Activated CD8-positive, alpha-beta memory T cell treated with anti-CD3 and anti-CD28 coated beads, Interleukin-2, amount 10 ng/mL, durations not matched to agents 7 days and 5 days (primary cell): ENCODE measurements around the gene HAUS8. TPM values are rescaled to one million over a fixed set of nuclear protein-coding genes. Genes with fewer than 3 reads are reported as not detected.
"Not testable (repeated sequence)": the region's sequence is repeated elsewhere in the genome, so short reads cannot be mapped to it uniquely, and the experiment has no call there.

Source experiments
- ATAC-seq: fragments of 150-1000 bp; cut with Tn5 transposase; one replicate; pipeline ENCODE4 v1.10.0; 2021; ENCODE audit warnings: moderate library complexity
- CTCF ChIA-PET: fragments of 350-600 bp; sonication (Branson Sonifier 250); formaldehyde crosslinking; loops from one replicate; lab custom pipeline; 2021; ENCODE audit warnings: antibody characterized with exemption; lab: Charles Lee
- DNase-seq: peaks from one replicate; pipeline ENCODE4 v3.0.0-alpha.2; 2020
- H3K27ac Mint-ChIP-seq: one replicate; pipeline ENCODE4 v1.8.0; 2021; ENCODE audit warnings: mild to moderate bottlenecking, mixed read lengths
- H3K27me3 Mint-ChIP-seq: one replicate; pipeline ENCODE4 v1.8.0; 2021; ENCODE audit warnings: mixed read lengths
- H3K36me3 Mint-ChIP-seq: one replicate; pipeline ENCODE4 v1.8.0; 2021; ENCODE audit warnings: mild to moderate bottlenecking, mixed read lengths
- H3K4me1 Mint-ChIP-seq: one replicate; pipeline ENCODE4 v1.8.0; 2021; ENCODE audit warnings: mixed read lengths
- H3K4me3 Mint-ChIP-seq: one replicate; pipeline ENCODE4 v1.8.0; 2021; ENCODE audit warnings: mild to moderate bottlenecking, moderate library complexity, mixed read lengths
- H3K9me3 Mint-ChIP-seq: one replicate; pipeline ENCODE4 v1.8.0; 2022; ENCODE audit warnings: low read depth, mixed read lengths
- total RNA-seq, 2 experiments: library from RNA; stranded (reverse); gene quantifications; one replicate each; pipeline ENCODE4 v1.2.3, GENCODE V29; 2021

HAUS8 gene
- total RNA-seq, 2 experiments from 2014 or later: 62.1 to 73.0 TPM

- H3K4me3 Mint-ChIP-seq, H3K27ac Mint-ChIP-seq, CTCF ChIA-PET, H3K27me3 Mint-ChIP-seq, DNase-seq, H3K9me3 Mint-ChIP-seq, ATAC-seq: not testable (repeated sequence)
- Mint-ChIP-seq H3K4me1 (peaks cover 50% of the 10 kb centered on the region), H3K36me3 (peaks cover 27% of the 10 kb centered on the region)
These were observed 19.4 kb upstream of the HAUS8 start for GRCh38 chr19:17094694-17095093.

- Mint-ChIP-seq H3K4me1 (peaks cover 51% of the 10 kb centered on the region), H3K4me3 (no peak overlapping the region), H3K9me3 (no peaks in the 10 kb centered on the region), H3K36me3 (peaks cover 23% of the 10 kb centered on the region), H3K27ac (no peak overlapping the region), H3K27me3 (no peaks in the 10 kb centered on the region)
- no peak for ATAC-seq
- no peak for DNase-seq
- CTCF ChIA-PET: no interaction called here
These were observed 17.4 kb upstream of the HAUS8 start for GRCh38 chr19:17092696-17093095.

GRCh38 chr19:17091758-17092333, 16.6 kb upstream of the HAUS8 start:
- H3K27me3 Mint-ChIP-seq: no peaks in the 10 kb centered on the region
- peaks cover 27% of the 10 kb centered on the region for H3K36me3 Mint-ChIP-seq
- peaks cover 52% of the 10 kb centered on the region for H3K4me1 Mint-ChIP-seq
- CTCF ChIA-PET: interaction anchor here (0.9 to 1.2 kb wide), 2 partner anchors 34 to 92 kb away, joined by 3 to 4 read pairs; no protein-coding TSS in a partner anchor
- DNase-seq (peak; percentile 54), ATAC-seq (peak; percentile 57)
- no peaks in the 10 kb centered on the region for H3K9me3 Mint-ChIP-seq
- H3K27ac Mint-ChIP-seq: no peak overlapping the region
- H3K4me3 Mint-ChIP-seq: no peak overlapping the region

- Mint-ChIP-seq H3K27ac (peak overlapping the region; percentile 68), H3K9me3 (no peaks in the 10 kb centered on the region), H3K4me3 (no peak overlapping the region), H3K27me3 (no peaks in the 10 kb centered on the region), H3K4me1 (peaks cover 49% of the 10 kb centered on the region), H3K36me3 (peaks cover 29% of the 10 kb centered on the region)
- peak; percentile 59 for DNase-seq
- peak; percentile 50 for ATAC-seq
- CTCF ChIA-PET: interaction anchor here (1.0 to 1.4 kb wide), 4 partner anchors 11 to 63 kb away, joined by 3 to 5 read pairs (median 4); no protein-coding TSS in a partner anchor
These were observed 15.3 kb upstream of the HAUS8 start for GRCh38 chr19:17090583-17090982.

- Mint-ChIP-seq H3K4me1 (peaks cover 43% of the 10 kb centered on the region), H3K4me3 (no peak overlapping the region), H3K27me3 (no peaks in the 10 kb centered on the region), H3K9me3 (no peaks in the 10 kb centered on the region), H3K36me3 (peaks cover 26% of the 10 kb centered on the region), H3K27ac (no peak overlapping the region)
- ATAC-seq (no peak), DNase-seq (no peak)
- CTCF ChIA-PET: no interaction called here
These were observed 13.3 kb upstream of the HAUS8 start for GRCh38 chr19:17088552-17088951.

GRCh38 chr19:17086834-17087233, 11.6 kb upstream of the HAUS8 start:
- peaks cover 25% of the 10 kb centered on the region for H3K36me3 Mint-ChIP-seq
- CTCF ChIA-PET: no interaction called here
- H3K27me3 Mint-ChIP-seq: no peaks in the 10 kb centered on the region
- H3K9me3 Mint-ChIP-seq: no peaks in the 10 kb centered on the region
- H3K4me3 Mint-ChIP-seq: no peak overlapping the region
- peaks cover 51% of the 10 kb centered on the region for H3K4me1 Mint-ChIP-seq
- no peak overlapping the region for H3K27ac Mint-ChIP-seq
- DNase-seq (no peak), ATAC-seq (no peak)

GRCh38 chr19:17086120-17086519, 10.9 kb upstream of the HAUS8 start:
- CTCF ChIA-PET: no interaction called here
- Mint-ChIP-seq H3K9me3 (no peaks in the 10 kb centered on the region), H3K27me3 (no peaks in the 10 kb centered on the region), H3K4me3 (no peak overlapping the region), H3K4me1 (peaks cover 50% of the 10 kb centered on the region), H3K36me3 (peaks cover 28% of the 10 kb centered on the region), H3K27ac (no peak overlapping the region)
- DNase-seq: no peak
- no peak for ATAC-seq

GRCh38 chr19:17081672-17082630, 6.7 kb upstream of the HAUS8 start:
- no peak overlapping the region for H3K4me3 Mint-ChIP-seq
- H3K4me1 Mint-ChIP-seq: peaks cover 53% of the 10 kb centered on the region

GRCh38 chr19:17080440-17080801, 5.2 kb upstream of the HAUS8 start:
- no peaks in the 10 kb centered on the region for H3K27me3 Mint-ChIP-seq
- H3K4me3 Mint-ChIP-seq: peak overlapping the region; percentile 70
- peaks cover 52% of the 10 kb centered on the region for H3K4me1 Mint-ChIP-seq
- no peaks in the 10 kb centered on the region for H3K9me3 Mint-ChIP-seq
- CTCF ChIA-PET: interaction anchor here (1.2 to 2.1 kb wide), 5 partner anchors 10 to 104 kb away, joined by 3 to 5 read pairs (median 3); no protein-coding TSS in a partner anchor
- peak overlapping the region; percentile 82 for H3K27ac Mint-ChIP-seq
- ATAC-seq: no peak
- peaks cover 16% of the 10 kb centered on the region for H3K36me3 Mint-ChIP-seq
- no peak for DNase-seq

More at GRCh38 chr19:17081672-17082630, 6.7 kb upstream of the HAUS8 start:
- CTCF ChIA-PET: interaction anchor here (0.7 to 2.1 kb wide), 2 partner anchors 43 to 586 kb away, joined by 4 to 6 read pairs; partner anchors contain the start of genes C19orf44 and CALR3
- H3K36me3 Mint-ChIP-seq: peaks cover 23% of the 10 kb centered on the region
- H3K9me3 Mint-ChIP-seq: no peaks in the 10 kb centered on the region
- DNase-seq (no peak), ATAC-seq (no peak)
- H3K27me3 Mint-ChIP-seq: no peaks in the 10 kb centered on the region
- H3K27ac Mint-ChIP-seq: no peak overlapping the region

GRCh38 chr19:17079710-17080439, 4.6 kb upstream of the HAUS8 start:
- DNase-seq (peak; percentile 91), ATAC-seq (peak; percentile 67)
- Mint-ChIP-seq H3K9me3 (no peaks in the 10 kb centered on the region), H3K27ac (peak overlapping the region; percentile 82), H3K27me3 (no peaks in the 10 kb centered on the region), H3K4me3 (peak overlapping the region; percentile 70), H3K36me3 (peaks cover 16% of the 10 kb centered on the region), H3K4me1 (peaks cover 52% of the 10 kb centered on the region)
- CTCF ChIA-PET: interaction anchor here (1.2 to 1.5 kb wide), 4 partner anchors 10 to 105 kb away, joined by 3 to 5 read pairs (median 3); no protein-coding TSS in a partner anchor

GRCh38 chr19:17078920-17079709, 3.9 kb upstream of the HAUS8 start:
- CTCF ChIA-PET: interaction anchor here (1.2 to 1.5 kb wide), 4 partner anchors 11 to 106 kb away, joined by 3 to 6 read pairs (median 4); no protein-coding TSS in a partner anchor
- Mint-ChIP-seq H3K36me3 (peaks cover 19% of the 10 kb centered on the region), H3K4me3 (peak overlapping the region; percentile 70), H3K4me1 (peaks cover 59% of the 10 kb centered on the region), H3K9me3 (no peaks in the 10 kb centered on the region), H3K27me3 (no peaks in the 10 kb centered on the region), H3K27ac (peak overlapping the region; percentile 82)
- no peak for DNase-seq
- ATAC-seq: no peak
